A673 (cell line): ENCODE measurements around the gene AURKAIP1.

Experiments used
- EZH2 ChIP-seq: fragments of 200-600 bp; sonication (generic); IDR thresholded peaks from 2 replicates; pipeline ENCODE4 v1.6.1; 2017; ENCODE audit warnings: borderline replicate concordance, low read depth, mild to moderate bottlenecking, mixed read lengths, antibody characterized with exemption, low read length; ENCODE audit not compliant: poor library complexity, severe bottlenecking
- TF ChIP-seq, protein P1 (sequence below): fragments of 300-800, 200-600 bp; sonication (generic); conservative IDR thresholded peaks from 2 replicates; pipeline ENCODE4 v1.5.1; 2017; ENCODE audit warnings: low read depth, mild to moderate bottlenecking, antibody characterized with exemption, low read length, moderate library complexity, mixed read lengths

DNA sequence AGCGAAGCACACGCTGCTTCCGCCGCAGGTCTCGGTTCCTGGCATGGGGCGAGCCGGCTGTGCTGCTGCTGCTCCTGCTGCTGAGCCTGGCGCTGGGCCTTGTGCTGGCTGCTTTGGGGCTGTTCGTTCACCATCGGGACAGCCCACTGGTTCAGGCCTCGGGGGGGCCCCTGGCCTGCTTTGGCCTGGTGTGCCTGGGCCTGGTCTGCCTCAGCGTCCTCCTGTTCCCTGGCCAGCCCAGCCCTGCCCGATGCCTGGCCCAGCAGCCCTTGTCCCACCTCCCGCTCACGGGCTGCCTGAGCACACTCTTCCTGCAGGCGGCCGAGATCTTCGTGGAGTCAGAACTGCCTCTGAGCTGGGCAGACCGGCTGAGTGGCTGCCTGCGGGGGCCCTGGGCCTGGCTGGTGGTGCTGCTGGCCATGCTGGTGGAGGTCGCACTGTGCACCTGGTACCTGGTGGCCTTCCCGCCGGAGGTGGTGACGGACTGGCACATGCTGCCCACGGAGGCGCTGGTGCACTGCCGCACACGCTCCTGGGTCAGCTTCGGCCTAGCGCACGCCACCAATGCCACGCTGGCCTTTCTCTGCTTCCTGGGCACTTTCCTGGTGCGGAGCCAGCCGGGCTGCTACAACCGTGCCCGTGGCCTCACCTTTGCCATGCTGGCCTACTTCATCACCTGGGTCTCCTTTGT is 41.3 kb downstream of the AURKAIP1 start:
- TF ChIP-seq, protein P1, sequence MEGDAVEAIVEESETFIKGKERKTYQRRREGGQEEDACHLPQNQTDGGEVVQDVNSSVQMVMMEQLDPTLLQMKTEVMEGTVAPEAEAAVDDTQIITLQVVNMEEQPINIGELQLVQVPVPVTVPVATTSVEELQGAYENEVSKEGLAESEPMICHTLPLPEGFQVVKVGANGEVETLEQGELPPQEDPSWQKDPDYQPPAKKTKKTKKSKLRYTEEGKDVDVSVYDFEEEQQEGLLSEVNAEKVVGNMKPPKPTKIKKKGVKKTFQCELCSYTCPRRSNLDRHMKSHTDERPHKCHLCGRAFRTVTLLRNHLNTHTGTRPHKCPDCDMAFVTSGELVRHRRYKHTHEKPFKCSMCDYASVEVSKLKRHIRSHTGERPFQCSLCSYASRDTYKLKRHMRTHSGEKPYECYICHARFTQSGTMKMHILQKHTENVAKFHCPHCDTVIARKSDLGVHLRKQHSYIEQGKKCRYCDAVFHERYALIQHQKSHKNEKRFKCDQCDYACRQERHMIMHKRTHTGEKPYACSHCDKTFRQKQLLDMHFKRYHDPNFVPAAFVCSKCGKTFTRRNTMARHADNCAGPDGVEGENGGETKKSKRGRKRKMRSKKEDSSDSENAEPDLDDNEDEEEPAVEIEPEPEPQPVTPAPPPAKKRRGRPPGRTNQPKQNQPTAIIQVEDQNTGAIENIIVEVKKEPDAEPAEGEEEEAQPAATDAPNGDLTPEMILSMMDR: no peak
- no peak for TF ChIP-seq EZH2
